ENCODE data around the gene ABCC11. TPM values are rescaled to one million over a fixed set of nuclear protein-coding genes. Genes with fewer than 3 reads are reported as not detected.

The ABCC11 gene
- total RNA-seq, 1 donor from 2014 or later: 0.09 TPM

DNA sequence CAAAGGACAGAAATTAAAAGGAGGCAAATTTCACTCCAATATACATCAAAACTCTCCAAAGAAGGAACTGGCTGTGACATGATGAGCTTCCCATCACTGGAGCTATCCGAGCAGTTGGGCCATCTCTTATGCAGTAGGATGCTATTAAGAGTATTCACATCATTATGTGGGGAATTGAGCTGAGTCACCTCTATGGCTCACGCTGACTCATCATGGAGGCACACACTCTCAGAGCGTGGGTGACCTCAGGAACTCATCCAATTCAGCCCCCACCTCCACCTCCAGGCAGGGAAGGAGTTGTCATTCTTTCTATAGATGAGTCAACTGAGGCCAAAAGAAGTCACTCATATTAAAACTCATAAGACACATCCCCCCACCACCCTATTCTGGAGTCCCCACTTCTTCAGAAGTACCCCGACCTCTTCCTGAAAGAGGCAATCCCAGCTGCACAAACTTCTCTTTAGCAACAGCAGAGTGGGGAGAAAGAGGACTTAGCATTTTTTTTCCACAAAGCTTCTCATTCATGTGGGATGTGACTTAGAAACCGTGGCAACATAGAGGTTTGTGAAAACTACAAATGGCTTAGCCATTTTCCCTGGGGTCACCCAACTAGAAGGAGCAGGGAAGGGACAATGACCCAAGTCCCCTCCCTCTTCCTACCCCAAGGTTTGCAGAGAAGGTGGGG lies 124.1 kb downstream of the ABCC11 start:
- Mint-ChIP-seq H3K36me3 (ENCODE audit: low read depth) (no peaks in the 10 kb centered on the region), H3K27ac (ENCODE audit: unreplicated experiment) (no peak overlapping the region), H3K4me3 (no peak overlapping the region), H3K27me3 (ENCODE audit: low read depth) (no peaks in the 10 kb centered on the region), H3K4me1 (peaks cover 26% of the 10 kb centered on the region), H3K9me3 (peaks cover 4% of the 10 kb centered on the region)
- TF ChIP-seq, protein P1, sequence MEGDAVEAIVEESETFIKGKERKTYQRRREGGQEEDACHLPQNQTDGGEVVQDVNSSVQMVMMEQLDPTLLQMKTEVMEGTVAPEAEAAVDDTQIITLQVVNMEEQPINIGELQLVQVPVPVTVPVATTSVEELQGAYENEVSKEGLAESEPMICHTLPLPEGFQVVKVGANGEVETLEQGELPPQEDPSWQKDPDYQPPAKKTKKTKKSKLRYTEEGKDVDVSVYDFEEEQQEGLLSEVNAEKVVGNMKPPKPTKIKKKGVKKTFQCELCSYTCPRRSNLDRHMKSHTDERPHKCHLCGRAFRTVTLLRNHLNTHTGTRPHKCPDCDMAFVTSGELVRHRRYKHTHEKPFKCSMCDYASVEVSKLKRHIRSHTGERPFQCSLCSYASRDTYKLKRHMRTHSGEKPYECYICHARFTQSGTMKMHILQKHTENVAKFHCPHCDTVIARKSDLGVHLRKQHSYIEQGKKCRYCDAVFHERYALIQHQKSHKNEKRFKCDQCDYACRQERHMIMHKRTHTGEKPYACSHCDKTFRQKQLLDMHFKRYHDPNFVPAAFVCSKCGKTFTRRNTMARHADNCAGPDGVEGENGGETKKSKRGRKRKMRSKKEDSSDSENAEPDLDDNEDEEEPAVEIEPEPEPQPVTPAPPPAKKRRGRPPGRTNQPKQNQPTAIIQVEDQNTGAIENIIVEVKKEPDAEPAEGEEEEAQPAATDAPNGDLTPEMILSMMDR (conservative IDR thresholded peaks at IDR 0.05): no peak
- DNase-seq (ENCODE audit: low read depth, low spot score): no peak

DNA sequence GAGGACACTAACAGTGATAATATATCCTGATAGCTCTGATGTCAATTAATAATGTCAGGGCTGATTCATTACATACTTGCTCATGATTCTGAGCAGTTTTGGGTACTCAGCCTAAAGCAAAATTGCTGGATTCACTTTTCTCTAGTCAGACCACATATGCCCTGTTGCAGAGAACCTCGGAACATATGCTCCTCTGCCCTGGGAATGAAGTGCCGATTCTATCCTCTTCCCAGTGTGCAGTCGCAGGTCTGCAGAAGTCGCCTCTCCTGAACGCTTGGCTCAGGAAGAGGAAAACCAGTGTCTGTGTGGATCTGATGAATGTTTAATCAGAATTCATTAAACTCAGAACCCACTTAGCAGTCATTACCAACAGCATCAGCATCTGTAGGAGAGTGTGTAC lies 126.1 kb downstream of the ABCC11 start:
- Mint-ChIP-seq H3K4me1 (peaks cover 36% of the 10 kb centered on the region), H3K4me3 (no peak overlapping the region), H3K36me3 (ENCODE audit: low read depth) (no peaks in the 10 kb centered on the region), H3K9me3 (peaks cover 4% of the 10 kb centered on the region), H3K27me3 (ENCODE audit: low read depth) (no peaks in the 10 kb centered on the region), H3K27ac (ENCODE audit: unreplicated experiment) (no peak overlapping the region)
- DNase-seq (ENCODE audit: low read depth, low spot score): no peak
- TF ChIP-seq, protein P1 (conservative IDR thresholded peaks at IDR 0.05): no peak

DNA sequence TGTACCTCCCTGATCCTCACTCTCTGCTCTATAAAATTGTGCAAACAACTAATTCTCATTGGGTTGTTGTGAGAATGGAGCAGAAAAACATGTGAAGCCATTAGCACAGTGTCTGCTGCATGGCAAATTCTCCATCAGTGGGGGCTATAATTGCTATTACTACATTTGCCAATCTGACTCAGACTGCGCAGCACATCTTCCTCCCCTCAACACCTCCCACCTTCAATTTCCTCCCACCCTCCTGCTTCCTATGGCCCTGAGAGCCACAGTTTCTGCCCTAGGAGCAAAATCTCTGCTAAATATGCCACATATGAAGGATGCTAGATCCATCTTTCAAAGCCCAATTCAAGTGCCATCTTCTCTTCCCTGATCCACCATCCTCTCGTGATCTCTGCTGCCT lies 128.5 kb downstream of the ABCC11 start:
- TF ChIP-seq, protein P1 (conservative IDR thresholded peaks at IDR 0.05): no peak
- Mint-ChIP-seq H3K27ac (ENCODE audit: unreplicated experiment) (no peak overlapping the region), H3K36me3 (ENCODE audit: low read depth) (no peaks in the 10 kb centered on the region), H3K4me3 (no peak overlapping the region), H3K9me3 (no peaks in the 10 kb centered on the region), H3K27me3 (ENCODE audit: low read depth) (no peaks in the 10 kb centered on the region), H3K4me1 (peaks cover 35% of the 10 kb centered on the region)
- DNase-seq (ENCODE audit: low read depth, low spot score): no peak

DNA sequence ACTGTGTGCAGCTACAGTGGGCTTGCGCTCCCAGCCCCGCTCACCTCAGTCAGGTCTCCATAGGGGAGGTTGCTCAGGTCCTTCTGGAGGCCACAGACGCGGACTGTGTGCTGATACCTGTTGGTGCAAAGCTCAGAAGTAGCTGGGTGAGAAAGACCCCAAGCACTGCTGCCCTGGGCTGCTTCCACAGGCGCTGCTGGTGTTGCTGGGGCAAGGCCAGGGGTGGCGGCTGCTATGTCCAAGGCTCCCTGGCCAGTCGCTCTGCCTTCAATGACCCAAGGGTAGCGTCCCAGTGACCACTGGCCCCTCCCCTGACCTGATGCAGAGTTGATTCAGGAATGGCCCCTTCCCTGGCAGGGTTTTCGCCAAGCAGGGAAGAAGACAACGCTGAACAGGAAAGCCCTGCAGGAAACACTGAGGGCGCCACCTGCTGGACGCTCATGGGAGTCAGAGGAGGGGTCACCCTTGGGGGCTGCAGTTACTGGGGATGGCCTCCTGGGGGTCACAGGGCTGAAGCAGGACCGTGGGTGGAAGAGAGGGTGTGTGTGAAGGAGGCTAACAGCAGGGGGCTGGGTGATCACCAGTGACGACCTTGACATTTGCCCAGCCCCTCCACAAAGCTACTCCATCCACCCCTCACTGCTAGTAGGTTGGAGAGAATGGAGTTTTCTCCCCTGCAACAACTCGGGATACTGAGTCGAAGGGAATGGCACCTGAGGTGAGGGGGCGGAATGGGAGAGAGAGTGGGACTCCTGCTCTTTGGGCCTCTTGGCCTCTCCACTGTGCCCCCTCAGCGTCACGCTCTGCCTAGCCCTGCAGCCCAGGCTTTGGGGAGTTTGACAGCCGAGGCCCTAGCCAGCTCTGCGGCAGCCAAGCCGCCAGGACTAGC lies 129.9 kb downstream of the ABCC11 start:
- Mint-ChIP-seq H3K4me3 (no peak overlapping the region), H3K27ac (ENCODE audit: unreplicated experiment) (peak overlapping the region; percentile 43), H3K27me3 (ENCODE audit: low read depth) (no peaks in the 10 kb centered on the region), H3K36me3 (ENCODE audit: low read depth) (no peaks in the 10 kb centered on the region), H3K4me1 (peaks cover 30% of the 10 kb centered on the region), H3K9me3 (no peaks in the 10 kb centered on the region)
- DNase-seq (ENCODE audit: low read depth, low spot score): peak; percentile 96
- TF ChIP-seq, protein P1 (conservative IDR thresholded peaks at IDR 0.05): peak; percentile 83

Other genes with a start within 250 kb of the ABCC11 start
- gene ABCC12, start 91.5 kb downstream of the ABCC11 start, total RNA-seq: 0.07 and 0.30 TPM in 2 replicates
- 42.4 and 43.3 TPM in 2 replicates for gene LONP2, start 3.2 kb downstream of the ABCC11 start, total RNA-seq
- 31.1 and 33.2 TPM in 2 replicates for gene SIAH1, start 137.9 kb upstream of the ABCC11 start, total RNA-seq